AG10803 (cell line): ENCODE results near the gene CDK11B.

Experiments used
- DNase-seq: peaks from one replicate; pipeline ENCODE4 v3.0.0; 2010; ENCODE audit warnings: low read depth
- H3K4me3 ChIP-seq: 2 replicates; pipeline ENCODE4 v1.5.1; 2011; ENCODE audit warnings: mild to moderate bottlenecking, low read length, control low read depth
- TF ChIP-seq, protein P1 (sequence below): conservative IDR thresholded peaks from 2 replicates; pipeline ENCODE4 v1.5.1; 2011; ENCODE audit warnings: mild to moderate bottlenecking, low read length, control low read depth, inconsistent platforms

CDK11B gene

DNA sequence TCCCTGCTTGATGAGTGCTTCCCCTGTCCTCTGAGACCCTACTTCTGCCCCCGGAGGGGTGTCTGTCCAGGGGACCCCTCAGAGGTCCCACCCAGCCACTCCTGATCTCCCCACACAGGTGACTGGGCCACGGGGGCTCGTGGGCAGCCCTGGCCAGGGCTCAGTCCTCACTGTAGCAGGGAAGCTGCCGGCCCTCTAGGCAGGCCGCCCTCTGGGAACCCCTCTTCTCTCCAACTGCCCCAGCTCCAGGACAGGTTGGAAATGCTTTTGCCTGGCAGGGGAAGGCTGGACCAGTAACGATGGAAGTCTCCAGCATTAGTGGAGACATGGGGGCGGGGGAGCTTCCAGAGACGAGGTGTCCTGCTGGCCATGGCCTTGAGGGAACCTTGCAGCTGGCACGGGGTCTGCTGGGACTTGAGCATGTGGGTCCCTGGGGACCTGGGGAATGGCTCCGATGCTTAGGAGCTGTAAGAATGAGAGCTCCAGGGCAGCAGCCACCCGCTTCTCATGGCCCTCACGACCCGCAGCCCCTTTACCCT lies 55.8 kb downstream of the CDK11B start:
- TF ChIP-seq, protein P1, sequence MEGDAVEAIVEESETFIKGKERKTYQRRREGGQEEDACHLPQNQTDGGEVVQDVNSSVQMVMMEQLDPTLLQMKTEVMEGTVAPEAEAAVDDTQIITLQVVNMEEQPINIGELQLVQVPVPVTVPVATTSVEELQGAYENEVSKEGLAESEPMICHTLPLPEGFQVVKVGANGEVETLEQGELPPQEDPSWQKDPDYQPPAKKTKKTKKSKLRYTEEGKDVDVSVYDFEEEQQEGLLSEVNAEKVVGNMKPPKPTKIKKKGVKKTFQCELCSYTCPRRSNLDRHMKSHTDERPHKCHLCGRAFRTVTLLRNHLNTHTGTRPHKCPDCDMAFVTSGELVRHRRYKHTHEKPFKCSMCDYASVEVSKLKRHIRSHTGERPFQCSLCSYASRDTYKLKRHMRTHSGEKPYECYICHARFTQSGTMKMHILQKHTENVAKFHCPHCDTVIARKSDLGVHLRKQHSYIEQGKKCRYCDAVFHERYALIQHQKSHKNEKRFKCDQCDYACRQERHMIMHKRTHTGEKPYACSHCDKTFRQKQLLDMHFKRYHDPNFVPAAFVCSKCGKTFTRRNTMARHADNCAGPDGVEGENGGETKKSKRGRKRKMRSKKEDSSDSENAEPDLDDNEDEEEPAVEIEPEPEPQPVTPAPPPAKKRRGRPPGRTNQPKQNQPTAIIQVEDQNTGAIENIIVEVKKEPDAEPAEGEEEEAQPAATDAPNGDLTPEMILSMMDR = no peak
- H3K4me3 ChIP-seq = no peak overlapping the region
- DNase-seq = no peak

DNA sequence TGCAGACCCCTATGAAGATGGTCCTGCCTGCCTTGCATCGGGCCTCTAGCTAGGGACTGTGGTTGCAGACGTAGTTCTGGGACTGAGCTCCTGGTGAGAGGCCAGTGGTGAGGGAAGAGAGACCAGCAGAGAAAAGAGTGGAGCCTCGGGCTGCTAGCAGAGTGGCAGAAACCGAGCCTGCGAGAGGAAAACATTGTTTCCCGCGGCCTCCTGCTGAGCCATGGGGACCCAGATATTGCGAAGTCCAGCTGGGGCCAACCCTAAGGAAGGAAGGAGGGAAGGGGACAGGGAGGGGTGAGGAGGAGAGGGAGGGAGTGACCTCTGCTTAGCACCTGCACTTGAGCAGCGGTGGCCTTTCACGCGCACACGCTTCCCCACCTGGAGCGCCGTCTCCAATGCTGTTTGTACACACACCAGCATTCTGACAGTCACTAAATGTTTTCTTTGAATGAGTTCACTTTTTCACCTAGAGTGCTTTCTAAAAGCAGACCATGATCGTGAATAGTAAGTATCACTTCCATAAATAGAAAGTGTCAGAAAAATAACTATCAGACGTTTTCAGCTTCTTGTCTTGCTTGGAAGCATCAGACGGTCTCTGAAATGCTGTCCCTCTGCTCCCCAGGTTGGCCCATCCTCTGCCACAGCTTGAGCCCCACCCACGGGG lies 56.4 kb downstream of the CDK11B start:
- TF ChIP-seq, protein P1 = no peak
- DNase-seq = no peak
- H3K4me3 ChIP-seq = no peak overlapping the region

DNA sequence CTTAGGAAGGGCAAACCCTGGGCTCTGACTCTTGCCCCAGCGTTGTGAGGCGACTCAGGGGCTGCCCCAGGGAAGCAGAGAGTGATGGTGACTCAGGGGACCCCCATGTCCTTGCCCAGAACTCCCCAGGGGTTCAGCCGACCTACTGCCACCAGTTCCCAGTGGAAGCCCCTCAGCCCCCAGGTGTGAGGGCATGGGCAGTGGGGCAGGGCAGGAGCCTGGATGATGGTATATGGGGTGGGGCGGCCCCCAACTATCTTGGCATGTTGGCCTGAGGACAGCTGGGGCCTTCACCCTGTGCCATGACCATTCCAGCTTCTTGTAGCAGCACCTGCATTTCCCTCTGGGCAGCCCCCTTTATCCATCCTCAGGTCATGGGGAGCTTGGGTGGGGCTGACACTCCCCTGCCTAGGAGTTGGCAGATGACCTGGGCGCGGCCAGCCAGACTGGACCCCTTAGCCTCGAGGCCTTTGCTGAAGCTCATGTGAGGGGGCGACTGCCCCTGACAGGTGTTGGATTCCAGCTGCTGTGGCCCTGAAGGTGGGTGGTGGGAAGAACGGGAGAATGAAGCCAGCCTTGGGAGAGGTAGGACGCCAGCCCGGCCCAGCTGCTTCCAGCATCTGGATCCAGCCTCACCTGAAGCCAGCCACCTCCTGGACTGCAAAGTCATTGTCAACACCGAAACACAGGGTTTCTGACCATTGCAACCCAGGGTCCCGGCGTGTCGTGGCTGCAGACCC lies 57.1 kb downstream of the CDK11B start:
- TF ChIP-seq, protein P1 = no peak
- no peak for DNase-seq
- H3K4me3 ChIP-seq = no peak overlapping the region

DNA sequence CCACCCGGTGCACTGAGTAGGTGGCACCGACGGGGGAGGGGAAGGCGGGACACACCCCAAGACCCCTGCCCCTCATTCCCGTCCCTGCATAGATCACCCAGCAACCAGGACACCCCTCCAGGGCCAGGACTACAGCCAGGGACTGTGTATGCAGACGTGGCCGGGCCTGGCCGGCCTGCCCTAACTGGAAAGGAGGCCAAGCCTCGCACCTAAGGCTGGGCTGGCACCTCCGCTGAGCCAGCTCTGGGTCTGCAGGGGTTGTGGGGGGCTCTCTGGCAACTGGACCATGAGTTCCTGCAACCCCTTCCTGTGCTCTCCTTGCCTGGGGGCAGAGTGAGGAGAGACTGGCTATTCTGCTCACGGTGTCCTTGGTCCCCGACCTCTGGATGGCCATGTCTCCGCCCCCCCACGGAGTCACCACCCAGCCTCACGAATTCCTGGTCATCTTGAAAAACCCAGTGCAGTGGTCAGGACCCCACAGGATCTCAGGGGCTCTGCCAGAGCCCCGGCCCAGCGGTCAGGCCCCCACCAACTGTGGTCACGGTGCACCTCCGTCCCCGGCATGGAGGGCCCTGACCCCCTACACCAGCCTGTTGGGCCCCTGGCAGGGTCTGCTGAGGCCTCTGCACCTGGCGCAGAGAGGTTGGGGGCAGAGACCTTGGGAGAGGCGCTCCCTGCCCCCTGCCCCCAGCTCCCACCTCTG lies 57.8 kb downstream of the CDK11B start:
- TF ChIP-seq, protein P1 = no peak
- H3K4me3 ChIP-seq = no peak overlapping the region; the same call in none of the 2 replicates
- no peak for DNase-seq

DNA sequence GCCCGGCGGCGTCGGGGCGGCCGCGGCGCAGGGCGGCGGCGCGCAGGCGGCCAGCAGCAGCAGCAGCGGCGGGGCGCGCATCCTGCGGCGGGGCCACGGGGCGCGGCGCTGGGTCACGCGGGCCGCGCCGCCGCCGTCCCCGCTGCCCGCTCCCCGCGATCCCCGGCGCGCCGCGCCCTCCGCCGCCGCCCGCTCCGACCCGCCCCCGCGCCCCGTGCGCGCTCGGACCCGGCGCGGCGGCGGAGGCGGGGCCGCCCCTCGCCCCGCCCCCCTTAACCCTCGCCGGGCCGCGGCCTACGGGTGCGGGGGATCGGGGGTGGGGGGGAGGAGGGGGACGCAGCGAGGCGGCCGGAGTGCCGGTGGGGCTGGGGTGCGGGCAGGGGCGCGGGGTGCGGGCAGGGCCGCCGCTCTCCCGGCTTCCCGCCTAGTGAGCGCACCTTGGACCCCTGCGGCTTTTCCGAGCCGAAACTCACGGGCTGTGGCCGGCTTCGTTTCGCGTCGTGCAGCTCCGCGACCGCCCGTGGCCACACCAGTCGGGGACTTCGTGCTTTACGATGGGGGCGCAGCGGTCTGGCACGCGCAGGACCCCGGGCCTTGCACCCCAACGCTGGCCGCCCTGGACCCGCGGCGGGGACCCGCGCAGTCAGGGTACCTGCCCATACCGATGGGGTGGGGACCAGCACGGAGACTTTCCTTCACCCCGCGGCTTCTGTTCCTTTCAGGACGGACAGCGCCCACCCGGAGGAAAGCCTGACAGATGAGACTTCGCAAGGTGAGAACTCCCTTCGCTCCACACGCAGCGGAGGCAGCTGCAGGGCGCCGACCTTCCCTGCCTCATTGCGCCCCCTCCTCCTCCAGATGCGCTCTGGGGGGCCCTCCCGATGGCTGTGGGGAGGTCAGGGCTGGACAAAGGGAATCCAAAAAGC lies 58.6 kb downstream of the CDK11B start, which contains the start of gene FNDC10:
FNDC10 (minus strand) TSS at position 201 of the 926 bp plus-strand sequence; CDS start at position 81, 120 bp downstream.
- H3K4me3 ChIP-seq = peak within 1 kb of the TSS; percentile 47
- TF ChIP-seq, protein P1 = no peak
- DNase-seq = no peak

DNA sequence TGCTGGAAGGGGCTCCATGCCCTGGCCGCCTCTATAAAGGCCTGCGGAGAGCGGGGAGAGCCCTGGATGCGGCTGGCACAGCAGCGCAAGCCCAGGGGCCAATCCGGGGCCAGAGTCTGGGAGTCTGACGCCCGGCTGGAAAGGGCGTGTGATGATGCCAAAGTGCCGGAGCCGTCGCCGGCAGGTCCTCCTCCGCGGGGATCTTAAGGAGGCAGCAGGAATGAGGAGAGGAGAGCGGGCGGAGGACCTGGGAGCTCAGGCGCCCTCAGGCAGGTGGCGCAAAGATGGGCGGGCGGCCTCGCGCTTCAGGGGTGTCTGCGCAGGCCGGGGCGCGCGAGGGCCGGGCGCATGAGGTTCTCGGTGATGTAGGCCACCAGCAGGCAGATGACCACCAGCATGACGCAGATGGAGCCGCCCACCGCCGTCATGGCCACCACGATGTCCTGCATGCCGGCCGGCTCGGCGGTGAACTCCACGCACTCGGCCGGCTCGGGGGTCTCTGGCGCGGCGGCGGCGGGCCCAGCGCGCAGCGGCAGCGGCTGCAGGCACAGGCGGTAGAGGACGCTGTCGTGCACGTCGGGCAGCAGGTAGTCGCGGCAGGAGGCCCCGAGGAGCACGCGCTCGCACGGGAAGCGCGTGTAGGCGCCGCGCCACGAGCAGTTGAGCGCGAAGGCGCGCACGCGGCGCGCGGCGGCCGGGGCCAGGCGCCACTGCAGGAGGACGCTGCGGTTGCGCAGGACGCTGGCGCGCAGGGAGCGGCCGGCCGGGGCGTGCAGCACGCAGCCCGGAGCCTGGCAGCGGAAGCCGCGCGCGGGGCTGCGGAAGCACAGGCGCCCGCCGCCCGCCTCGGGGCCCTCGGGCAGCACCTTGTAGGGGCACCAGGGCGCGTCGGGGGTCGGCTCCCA lies 59.5 kb downstream of the CDK11B start:
- peak overlapping the region; percentile 15; the same call in 1 of the 2 replicates for H3K4me3 ChIP-seq
- TF ChIP-seq, protein P1 = no peak
- DNase-seq = peak; percentile 30
